ENCODE data around the gene MEDAG.

GRCh38 chr13:30963791-30964190, 57.7 kb downstream of the MEDAG start:
- no peak for TF ChIP-seq CTCF (IDR thresholded peaks at IDR 0.05; ENCODE audit: low read depth, low read length)
- TF ChIP-seq EZH2phosphoT487 (IDR thresholded peaks at IDR 0.05; ENCODE audit: low read depth), result no peak
